NK-92 treated with Interleukin-12 subunit alpha and Interleukin-12 subunit beta, amount 100 ng/mL, for 24 hours (cell line): ENCODE data around the gene LNX1.

Experiments used
- DNase-seq: peaks from one replicate; lab custom pipeline; 2025; lab: John Stamatoyannopoulos, UW

Gene LNX1

GRCh38 chr4:53534684-53535083 is 56.6 kb downstream of the LNX1 start:
- DNase-seq, result no peak

GRCh38 chr4:53532521-53532920 is 58.8 kb downstream of the LNX1 start:
- DNase-seq, result no peak

- DNase-seq, result no peak
These were observed 59.6 kb downstream of the LNX1 start for GRCh38 chr4:53531585-53532224.

GRCh38 chr4:53529025-53529424 is 62.3 kb downstream of the LNX1 start:
- no peak for DNase-seq

- no peak for DNase-seq
These were observed 63.4 kb downstream of the LNX1 start for GRCh38 chr4:53527930-53528329.

- DNase-seq, result no peak
These were observed 64.0 kb downstream of the LNX1 start for GRCh38 chr4:53527326-53527725.

- DNase-seq, result no peak
These were observed 69.0 kb downstream of the LNX1 start for GRCh38 chr4:53522334-53522733.

GRCh38 chr4:53520116-53520515 is 71.2 kb downstream of the LNX1 start:
- DNase-seq, result no peak

- no peak for DNase-seq
These were observed 72.5 kb downstream of the LNX1 start for GRCh38 chr4:53518807-53519206.

- no peak for DNase-seq
These were observed 76.2 kb downstream of the LNX1 start for GRCh38 chr4:53515076-53515475.

- no peak for DNase-seq
These were observed 76.8 kb downstream of the LNX1 start for GRCh38 chr4:53514509-53514908.

- no peak for DNase-seq
These were observed 78.7 kb downstream of the LNX1 start for GRCh38 chr4:53512608-53513007.

GRCh38 chr4:53511014-53511413 is 80.3 kb downstream of the LNX1 start:
- DNase-seq, result no peak

- no peak for DNase-seq
These were observed 81.0 kb downstream of the LNX1 start for GRCh38 chr4:53510321-53510720.

- no peak for DNase-seq
These were observed 82.8 kb downstream of the LNX1 start for GRCh38 chr4:53508446-53508845.

- no peak for DNase-seq
These were observed 83.5 kb downstream of the LNX1 start for GRCh38 chr4:53507671-53508286.

- DNase-seq, result no peak
These were observed 84.2 kb downstream of the LNX1 start for GRCh38 chr4:53507058-53507457.

GRCh38 chr4:53505947-53506346 is 85.3 kb downstream of the LNX1 start:
- DNase-seq, result no peak

- no peak for DNase-seq
These were observed 89.2 kb downstream of the LNX1 start for GRCh38 chr4:53502094-53502493.

- DNase-seq, result no peak
These were observed 89.7 kb downstream of the LNX1 start for GRCh38 chr4:53501561-53501960.

- no peak for DNase-seq
These were observed 90.7 kb downstream of the LNX1 start for GRCh38 chr4:53500546-53500945.

- no peak for DNase-seq
These were observed 91.5 kb downstream of the LNX1 start for GRCh38 chr4:53499791-53500190.

- DNase-seq, result no peak
These were observed 92.6 kb downstream of the LNX1 start for GRCh38 chr4:53498706-53499105.
